Uterus (tissue), 4 donors: ENCODE results near the gene VSTM2L. TPM values are rescaled to one million over a fixed set of nuclear protein-coding genes. Genes with fewer than 3 reads are reported as not detected.

Experiments
- DNase-seq, 2 donors: peaks; one replicate each; pipeline ENCODE4 v3.0.0-alpha.2; 2019 to 2020
- H3K27ac ChIP-seq, 2 donors: fragments of 200-600 bp; sonication (generic); 1 replicate in 1 of 2; 2 replicates in 1 of 2; pipeline ENCODE4 v1.5.1; 2016 to 2018
- H3K27me3 ChIP-seq, 2 donors: fragments of 200-600 bp; sonication (generic); one replicate each; pipeline ENCODE4 v1.5.1; 2018 to 2019; ENCODE audit warnings: control low read depth in 1 of 2
- H3K36me3 ChIP-seq, 2 donors: fragments of 200-600 bp; sonication (generic); one replicate each; pipeline ENCODE4 v1.5.1; 2019; ENCODE audit warnings: control low read depth in 1 of 2
- H3K4me1 ChIP-seq, 2 donors: fragments of 200-600 bp; sonication (generic); one replicate each; pipeline ENCODE4 v1.5.1; 2018 to 2019; ENCODE audit warnings: control low read depth in 1 of 2
- H3K4me3 ChIP-seq, 2 donors: fragments of 200-600 bp; sonication (generic); 1 replicate in 1 of 2; 2 replicates in 1 of 2; pipeline ENCODE4 v1.5.1; 2018 to 2019; ENCODE audit warnings: mild to moderate bottlenecking in 1 of 2
- H3K9me3 ChIP-seq, 2 donors: fragments of 200-600 bp; sonication (generic); one replicate each; pipeline ENCODE4 v1.5.1; 2019; ENCODE audit warnings: control low read depth in 1 of 2
- CTCF ChIP-seq, 4 experiments: fragments of 200-600 bp in 2 of 4; fragments of 450-650 bp in 2 of 4; sonication (generic) in 2 of 4; IDR thresholded peaks; one replicate each; pipeline ENCODE4 v1.5.1; 2016 to 2019; ENCODE audit warnings: antibody characterized with exemption in 4 of 4, mild to moderate bottlenecking in 2 of 4, moderate library complexity in 1 of 4
- POLR2A ChIP-seq, 2 donors: fragments of 450-650 bp; IDR thresholded peaks; one replicate each; pipeline ENCODE4 v1.6.1; 2016; ENCODE audit warnings: antibody characterized with exemption in 2 of 2, mild to moderate bottlenecking in 1 of 2, moderate library complexity in 1 of 2
- intact Hi-C: fragments of 100-400 bp; cut with DNase I; formaldehyde crosslinking; loops from one replicate; pipeline ENCODE4 v1.15.1; 2023; ENCODE audit warnings: low total_unique reads
- total RNA-seq, 4 donors: library from RNA; depleted of rRNA in 3 of 4; stranded (reverse); fragments of >200 nt in 3 of 4; gene quantifications; one replicate each; pipeline versions ENCODE4 v1.1.0 to v1.2.4, GENCODE V29; 2014 to 2023
- donor health status: DM: yes; HTN: yes; CAD: no.

Gene VSTM2L
- total RNA-seq, 4 donors from 2014 or later: 0.29 to 5.7 (median 0.73) TPM

GRCh38 chr20:37920679-37921322 lies 17.9 kb downstream of the VSTM2L start:
- Histone ChIP-seq H3K9me3 (no peaks in the 10 kb centered on the region), H3K36me3 (no peaks in the 10 kb centered on the region), H3K4me1 (no peaks in the 10 kb centered on the region), H3K27ac (no peak overlapping the region), H3K27me3 (no peaks in the 10 kb centered on the region), H3K4me3 (no peak overlapping the region)
- no peak for DNase-seq
- TF ChIP-seq POLR2A (IDR thresholded peaks at IDR 0.05) (no peak), CTCF (IDR thresholded peaks at IDR 0.05) (no peak)
- intact Hi-C loops: no loop called here

- no peak for DNase-seq
- intact Hi-C loops: no loop called here
- Histone ChIP-seq H3K36me3 (no peaks in the 10 kb centered on the region), H3K9me3 (no peaks in the 10 kb centered on the region), H3K27ac (no peak overlapping the region), H3K27me3 (no peaks in the 10 kb centered on the region), H3K4me1 (no peaks in the 10 kb centered on the region), H3K4me3 (no peak overlapping the region)
- no peak for TF ChIP-seq CTCF (IDR thresholded peaks at IDR 0.05)
- TF ChIP-seq POLR2A (IDR thresholded peaks at IDR 0.05): no peak
These were observed 18.5 kb downstream of the VSTM2L start for GRCh38 chr20:37921341-37921929.

GRCh38 chr20:37922016-37922415 lies 19.1 kb downstream of the VSTM2L start:
- no peak for DNase-seq
- intact Hi-C loops: no loop called here
- no peaks in the 10 kb centered on the region for H3K27me3 ChIP-seq
- H3K36me3 ChIP-seq: no peaks in the 10 kb centered on the region
- H3K4me3 ChIP-seq: no peak overlapping the region
- H3K27ac ChIP-seq: no peak overlapping the region
- TF ChIP-seq POLR2A (IDR thresholded peaks at IDR 0.05) (no peak), CTCF (IDR thresholded peaks at IDR 0.05) (no peak)
- no peaks in the 10 kb centered on the region for H3K4me1 ChIP-seq
- H3K9me3 ChIP-seq: no peaks in the 10 kb centered on the region

- no peaks in the 10 kb centered on the region for H3K4me1 ChIP-seq
- no peak for DNase-seq
- no peak overlapping the region for H3K4me3 ChIP-seq
- no peaks in the 10 kb centered on the region for H3K9me3 ChIP-seq
- H3K27ac ChIP-seq: no peak overlapping the region
- no peaks in the 10 kb centered on the region for H3K36me3 ChIP-seq
- intact Hi-C loops: no loop called here
- no peak for TF ChIP-seq CTCF (IDR thresholded peaks at IDR 0.05)
- no peak for TF ChIP-seq POLR2A (IDR thresholded peaks at IDR 0.05)
- H3K27me3 ChIP-seq: no peaks in the 10 kb centered on the region
These were observed 22.6 kb downstream of the VSTM2L start for GRCh38 chr20:37925265-37926165.

- TF ChIP-seq CTCF (IDR thresholded peaks at IDR 0.05): no peak
- no peak for TF ChIP-seq POLR2A (IDR thresholded peaks at IDR 0.05)
- intact Hi-C loops: no loop called here
- H3K36me3 ChIP-seq: no peaks in the 10 kb centered on the region
- no peak overlapping the region for H3K4me3 ChIP-seq
- no peak overlapping the region for H3K27ac ChIP-seq
- H3K27me3 ChIP-seq: no peaks in the 10 kb centered on the region
- H3K9me3 ChIP-seq: no peaks in the 10 kb centered on the region
- DNase-seq: no peak
- H3K4me1 ChIP-seq: no peaks in the 10 kb centered on the region
These were observed 23.7 kb downstream of the VSTM2L start for GRCh38 chr20:37926612-37927011.
